Endothelial cell (in vitro differentiated cells): ENCODE results near the gene SLC25A39. TPM values are rescaled to one million over a fixed set of nuclear protein-coding genes. Genes with fewer than 3 reads are reported as not detected.

ENCODE experiments used
- DNase-seq: peaks from one replicate; pipeline ENCODE4 v3.0.0; 2021; ENCODE audit warnings: low spot score
- H3K27ac Mint-ChIP-seq: one replicate; pipeline ENCODE4 v1.8.0; 2021; ENCODE audit warnings: mixed read lengths, inconsistent platforms; ENCODE audit not compliant: unreplicated experiment
- H3K27me3 Mint-ChIP-seq: one replicate; pipeline ENCODE4 v1.8.0; 2021; ENCODE audit warnings: mild to moderate bottlenecking, moderate library complexity, mixed read lengths, inconsistent platforms; ENCODE audit not compliant: unreplicated experiment
- H3K36me3 Mint-ChIP-seq: one replicate; pipeline ENCODE4 v1.8.0; 2021; ENCODE audit warnings: mild to moderate bottlenecking, low read depth, mixed read lengths, inconsistent platforms; ENCODE audit not compliant: unreplicated experiment
- H3K4me1 Mint-ChIP-seq: one replicate; pipeline ENCODE4 v1.8.0; 2021; ENCODE audit warnings: mild to moderate bottlenecking, mixed read lengths, inconsistent platforms; ENCODE audit not compliant: unreplicated experiment
- H3K4me3 Mint-ChIP-seq: one replicate; pipeline ENCODE4 v1.8.0; 2021; ENCODE audit warnings: mild to moderate bottlenecking, mixed read lengths, inconsistent platforms; ENCODE audit not compliant: unreplicated experiment
- H3K9me3 Mint-ChIP-seq: one replicate; pipeline ENCODE4 v1.8.0; 2021; ENCODE audit warnings: mixed read lengths, inconsistent platforms; ENCODE audit not compliant: unreplicated experiment
- total RNA-seq: library from RNA; stranded (reverse); fragmentation: NEBNext Ultra II Directional; extraction: Animal tissue kit (Norgen Biotek cat#: 25700); gene quantifications from one replicate; pipeline ENCODE4 v1.2.1, GENCODE V29; 2021; ENCODE audit not compliant: unreplicated experiment
- TF ChIP-seq, protein P1 (sequence below): fragments of 200-600 bp; sonication (generic); IDR thresholded peaks from one replicate; pipeline ENCODE4 v1.5.0; 2021; ENCODE audit warnings: antibody characterized with exemption; ENCODE audit not compliant: unreplicated experiment

The SLC25A39 gene
- total RNA-seq, 1 donor from 2014 or later = 124 TPM

DNA sequence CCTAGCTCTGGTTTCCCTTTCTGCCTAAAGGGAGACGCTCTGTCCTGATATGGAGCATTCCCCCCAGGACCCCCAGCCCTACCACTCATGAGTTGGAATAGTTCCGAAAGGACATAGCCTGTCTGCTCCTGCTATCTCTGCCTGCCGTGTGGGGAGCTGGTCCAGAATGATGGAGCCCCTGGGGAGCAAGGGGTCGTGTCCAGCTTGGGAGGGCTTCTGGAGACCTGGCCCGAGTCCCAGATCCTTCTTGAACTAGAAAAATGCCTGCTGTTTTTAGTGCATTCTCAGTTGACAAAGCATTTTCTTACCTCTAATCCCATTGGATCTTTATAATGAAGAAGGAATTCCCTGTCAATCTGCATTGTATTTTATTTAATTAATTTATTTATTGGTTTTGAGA lies 11.3 kb upstream of the SLC25A39 start:
- Mint-ChIP-seq H3K27me3 (peaks cover 7% of the 10 kb centered on the region), H3K27ac (no peak overlapping the region), H3K9me3 (no peaks in the 10 kb centered on the region), H3K4me3 (no peak overlapping the region), H3K4me1 (no peaks in the 10 kb centered on the region), H3K36me3 (no peaks in the 10 kb centered on the region)
- TF ChIP-seq, protein P1, sequence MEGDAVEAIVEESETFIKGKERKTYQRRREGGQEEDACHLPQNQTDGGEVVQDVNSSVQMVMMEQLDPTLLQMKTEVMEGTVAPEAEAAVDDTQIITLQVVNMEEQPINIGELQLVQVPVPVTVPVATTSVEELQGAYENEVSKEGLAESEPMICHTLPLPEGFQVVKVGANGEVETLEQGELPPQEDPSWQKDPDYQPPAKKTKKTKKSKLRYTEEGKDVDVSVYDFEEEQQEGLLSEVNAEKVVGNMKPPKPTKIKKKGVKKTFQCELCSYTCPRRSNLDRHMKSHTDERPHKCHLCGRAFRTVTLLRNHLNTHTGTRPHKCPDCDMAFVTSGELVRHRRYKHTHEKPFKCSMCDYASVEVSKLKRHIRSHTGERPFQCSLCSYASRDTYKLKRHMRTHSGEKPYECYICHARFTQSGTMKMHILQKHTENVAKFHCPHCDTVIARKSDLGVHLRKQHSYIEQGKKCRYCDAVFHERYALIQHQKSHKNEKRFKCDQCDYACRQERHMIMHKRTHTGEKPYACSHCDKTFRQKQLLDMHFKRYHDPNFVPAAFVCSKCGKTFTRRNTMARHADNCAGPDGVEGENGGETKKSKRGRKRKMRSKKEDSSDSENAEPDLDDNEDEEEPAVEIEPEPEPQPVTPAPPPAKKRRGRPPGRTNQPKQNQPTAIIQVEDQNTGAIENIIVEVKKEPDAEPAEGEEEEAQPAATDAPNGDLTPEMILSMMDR = no peak
- DNase-seq = no peak

DNA sequence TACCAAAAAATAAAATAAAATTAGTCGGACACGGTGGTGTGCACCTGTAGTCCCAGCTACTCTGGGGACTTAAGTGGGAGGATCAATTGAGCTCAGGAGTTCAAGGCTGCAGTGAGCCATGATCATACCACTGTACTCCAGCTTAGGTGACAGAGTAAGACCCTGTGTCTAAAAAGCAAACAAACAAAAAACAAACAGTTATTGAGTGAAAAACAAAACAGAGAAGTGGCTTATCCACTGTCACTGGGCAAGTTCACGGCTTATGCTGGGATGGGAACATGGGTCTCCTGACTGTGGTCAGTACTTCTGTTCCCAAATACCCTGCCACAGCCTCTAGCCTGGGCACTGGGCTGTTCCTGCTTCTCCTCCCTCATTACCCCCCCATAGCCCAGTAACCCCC lies 10.9 kb upstream of the SLC25A39 start:
- Mint-ChIP-seq H3K4me1 (no peaks in the 10 kb centered on the region), H3K27ac (no peak overlapping the region), H3K4me3 (no peak overlapping the region), H3K27me3 (peaks cover 7% of the 10 kb centered on the region), H3K36me3 (no peaks in the 10 kb centered on the region), H3K9me3 (no peaks in the 10 kb centered on the region)
- TF ChIP-seq, protein P1 = no peak
- DNase-seq = no peak

DNA sequence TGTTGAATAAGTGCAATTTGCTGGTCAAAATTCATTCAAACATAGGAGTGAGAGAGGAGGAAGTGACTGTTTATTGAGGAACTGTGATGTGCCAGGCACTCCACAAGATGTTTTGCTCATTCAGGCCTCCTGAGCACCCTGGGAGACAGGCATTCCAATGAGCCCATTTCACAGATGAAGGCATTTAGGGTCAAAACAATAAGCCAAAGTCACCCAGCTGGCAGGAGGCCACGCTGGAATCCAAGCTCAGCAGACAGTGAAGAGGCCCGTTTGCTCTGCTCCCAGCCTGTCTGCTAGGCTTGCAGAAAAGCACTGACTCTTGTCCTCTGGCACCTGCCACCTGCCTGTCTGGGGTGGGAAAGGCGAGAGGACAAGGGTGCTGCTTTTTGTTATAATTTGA lies 10.1 kb upstream of the SLC25A39 start:
- DNase-seq = no peak
- no peak overlapping the region for H3K27ac Mint-ChIP-seq
- H3K9me3 Mint-ChIP-seq = no peaks in the 10 kb centered on the region
- no peak overlapping the region for H3K4me3 Mint-ChIP-seq
- H3K36me3 Mint-ChIP-seq = no peaks in the 10 kb centered on the region
- peaks cover 7% of the 10 kb centered on the region for H3K27me3 Mint-ChIP-seq
- TF ChIP-seq, protein P1 = no peak
- no peaks in the 10 kb centered on the region for H3K4me1 Mint-ChIP-seq

DNA sequence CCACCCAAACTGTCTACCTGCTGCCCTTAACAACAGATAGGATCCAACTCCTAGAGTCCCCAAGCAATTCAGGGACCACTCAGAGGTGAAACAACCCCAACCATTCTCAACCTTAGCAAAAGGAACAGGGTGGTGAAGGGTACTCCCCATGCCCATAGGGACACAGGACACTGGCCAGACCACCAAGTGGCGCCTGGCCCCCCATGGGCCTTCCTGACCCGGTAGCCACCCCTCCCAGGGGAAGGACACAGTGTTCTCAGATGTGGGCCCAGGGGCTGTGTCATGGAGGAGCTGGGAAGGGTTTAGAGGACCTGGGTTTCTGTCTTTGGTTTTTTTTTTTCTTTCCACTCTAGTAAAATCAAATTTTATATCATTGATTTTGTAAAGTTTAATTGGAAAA lies 9.7 kb upstream of the SLC25A39 start:
- DNase-seq = no peak
- no peak overlapping the region for H3K27ac Mint-ChIP-seq
- H3K9me3 Mint-ChIP-seq = no peaks in the 10 kb centered on the region
- no peak overlapping the region for H3K4me3 Mint-ChIP-seq
- peaks cover 7% of the 10 kb centered on the region for H3K27me3 Mint-ChIP-seq
- no peaks in the 10 kb centered on the region for H3K36me3 Mint-ChIP-seq
- TF ChIP-seq, protein P1 = no peak
- no peaks in the 10 kb centered on the region for H3K4me1 Mint-ChIP-seq

DNA sequence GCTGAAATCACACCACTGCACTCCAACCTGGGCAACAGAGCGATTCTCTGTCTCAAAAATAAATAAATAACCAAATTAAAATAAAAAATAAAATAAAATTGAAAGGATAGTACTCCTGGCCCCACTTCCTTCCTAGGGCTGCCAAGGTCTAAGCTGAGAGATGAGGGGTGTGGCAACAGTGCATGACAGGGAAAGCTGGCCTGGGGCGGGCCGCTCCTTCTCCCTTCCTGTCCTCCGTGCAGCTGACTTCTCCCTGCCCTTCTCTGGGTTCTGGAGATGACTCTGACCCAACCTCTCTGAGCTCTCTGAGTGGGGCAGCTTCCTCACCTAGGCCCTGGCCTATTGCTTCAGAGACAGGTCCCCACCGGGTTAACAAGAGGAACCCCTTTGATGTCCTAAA lies 8.7 kb upstream of the SLC25A39 start:
- H3K27ac Mint-ChIP-seq = no peak overlapping the region
- H3K4me3 Mint-ChIP-seq = no peak overlapping the region
- no peaks in the 10 kb centered on the region for H3K4me1 Mint-ChIP-seq
- H3K27me3 Mint-ChIP-seq = peaks cover 7% of the 10 kb centered on the region
- no peak for DNase-seq
- no peaks in the 10 kb centered on the region for H3K36me3 Mint-ChIP-seq
- TF ChIP-seq, protein P1 = no peak
- no peaks in the 10 kb centered on the region for H3K9me3 Mint-ChIP-seq
